ENCODE data around the gene CD248.
"Not testable (repeated sequence)": the region's sequence is repeated elsewhere in the genome, so short reads cannot be mapped to it uniquely, and the experiment has no call there.

DNA sequence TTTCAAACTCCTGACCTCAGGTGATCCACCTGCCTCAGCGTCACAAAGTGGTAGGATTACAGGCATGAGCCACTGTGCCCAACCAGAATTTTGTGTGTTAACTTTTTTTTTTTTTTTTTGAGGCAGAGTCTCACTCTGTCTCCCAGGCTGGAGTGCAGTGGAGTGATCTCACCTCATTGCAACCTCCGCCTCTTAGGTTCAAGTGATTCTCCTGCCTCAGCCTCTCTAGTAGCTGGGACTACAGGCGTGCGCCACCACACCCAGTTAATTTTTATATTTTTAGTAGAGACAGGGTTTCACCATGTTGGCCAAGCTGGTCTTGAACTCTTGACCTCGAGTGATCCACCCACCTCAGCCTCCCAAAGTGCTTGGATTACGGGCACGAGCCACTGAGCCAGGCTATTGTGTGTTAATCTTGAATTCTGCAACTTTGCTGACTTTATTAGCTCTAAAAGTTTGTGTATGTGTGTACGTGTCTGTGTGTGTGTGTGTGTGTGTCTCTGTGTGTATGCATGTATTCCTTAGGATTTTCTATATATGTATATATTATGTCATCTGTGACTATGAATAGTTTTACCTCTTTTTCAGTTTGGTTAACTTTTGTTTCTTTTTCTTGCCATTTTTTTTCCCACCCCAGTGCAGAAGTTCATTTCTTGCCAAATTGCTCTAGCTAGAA is 33.9 kb upstream of the CD248 start:
- TF ChIP-seq, protein P1, sequence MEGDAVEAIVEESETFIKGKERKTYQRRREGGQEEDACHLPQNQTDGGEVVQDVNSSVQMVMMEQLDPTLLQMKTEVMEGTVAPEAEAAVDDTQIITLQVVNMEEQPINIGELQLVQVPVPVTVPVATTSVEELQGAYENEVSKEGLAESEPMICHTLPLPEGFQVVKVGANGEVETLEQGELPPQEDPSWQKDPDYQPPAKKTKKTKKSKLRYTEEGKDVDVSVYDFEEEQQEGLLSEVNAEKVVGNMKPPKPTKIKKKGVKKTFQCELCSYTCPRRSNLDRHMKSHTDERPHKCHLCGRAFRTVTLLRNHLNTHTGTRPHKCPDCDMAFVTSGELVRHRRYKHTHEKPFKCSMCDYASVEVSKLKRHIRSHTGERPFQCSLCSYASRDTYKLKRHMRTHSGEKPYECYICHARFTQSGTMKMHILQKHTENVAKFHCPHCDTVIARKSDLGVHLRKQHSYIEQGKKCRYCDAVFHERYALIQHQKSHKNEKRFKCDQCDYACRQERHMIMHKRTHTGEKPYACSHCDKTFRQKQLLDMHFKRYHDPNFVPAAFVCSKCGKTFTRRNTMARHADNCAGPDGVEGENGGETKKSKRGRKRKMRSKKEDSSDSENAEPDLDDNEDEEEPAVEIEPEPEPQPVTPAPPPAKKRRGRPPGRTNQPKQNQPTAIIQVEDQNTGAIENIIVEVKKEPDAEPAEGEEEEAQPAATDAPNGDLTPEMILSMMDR (IDR thresholded peaks at IDR 0.05) = not testable (repeated sequence)
- TF ChIP-seq EZH2 (IDR thresholded peaks at IDR 0.05; ENCODE audit: borderline replicate concordance, insufficient read depth, low read depth, low read length, poor library complexity, severe bottlenecking) = not testable (repeated sequence)
